ENCODE data around the gene CCDC184.
A peak's percentile ranks its signal among the peaks of the same experiment; 100 is the strongest.

CCDC184 gene

GRCh38 chr12:48194799-48195201 lies 11.4 kb downstream of the CCDC184 start:
- peak; percentile 19 for DNase-seq (ENCODE audit: low read depth)
- TF ChIP-seq, protein P1, sequence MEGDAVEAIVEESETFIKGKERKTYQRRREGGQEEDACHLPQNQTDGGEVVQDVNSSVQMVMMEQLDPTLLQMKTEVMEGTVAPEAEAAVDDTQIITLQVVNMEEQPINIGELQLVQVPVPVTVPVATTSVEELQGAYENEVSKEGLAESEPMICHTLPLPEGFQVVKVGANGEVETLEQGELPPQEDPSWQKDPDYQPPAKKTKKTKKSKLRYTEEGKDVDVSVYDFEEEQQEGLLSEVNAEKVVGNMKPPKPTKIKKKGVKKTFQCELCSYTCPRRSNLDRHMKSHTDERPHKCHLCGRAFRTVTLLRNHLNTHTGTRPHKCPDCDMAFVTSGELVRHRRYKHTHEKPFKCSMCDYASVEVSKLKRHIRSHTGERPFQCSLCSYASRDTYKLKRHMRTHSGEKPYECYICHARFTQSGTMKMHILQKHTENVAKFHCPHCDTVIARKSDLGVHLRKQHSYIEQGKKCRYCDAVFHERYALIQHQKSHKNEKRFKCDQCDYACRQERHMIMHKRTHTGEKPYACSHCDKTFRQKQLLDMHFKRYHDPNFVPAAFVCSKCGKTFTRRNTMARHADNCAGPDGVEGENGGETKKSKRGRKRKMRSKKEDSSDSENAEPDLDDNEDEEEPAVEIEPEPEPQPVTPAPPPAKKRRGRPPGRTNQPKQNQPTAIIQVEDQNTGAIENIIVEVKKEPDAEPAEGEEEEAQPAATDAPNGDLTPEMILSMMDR (conservative IDR thresholded peaks at IDR 0.05; ENCODE audit: low read depth, low read length), result no peak
- H3K4me3 ChIP-seq (ENCODE audit: low read depth, low read length), result no peak overlapping the region

DNA sequence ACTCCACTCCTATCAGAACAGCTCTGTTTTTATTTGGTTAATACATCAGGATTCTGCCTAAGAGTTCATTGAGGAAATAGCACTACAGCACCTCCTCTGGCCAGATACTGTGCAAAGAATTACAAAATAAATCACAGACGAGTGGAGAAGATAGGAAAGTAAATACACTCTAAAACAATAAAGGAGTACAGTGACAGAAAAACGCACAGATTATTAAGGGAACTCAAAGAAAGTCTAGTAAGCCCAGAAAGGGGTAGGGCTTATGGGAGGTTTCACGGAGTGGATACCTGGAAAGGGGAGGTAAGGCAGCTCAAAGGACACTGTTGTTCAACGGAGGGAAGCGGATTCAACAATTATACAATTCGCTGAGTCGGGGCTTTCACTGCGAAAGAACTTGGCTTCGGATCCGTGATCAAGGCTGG lies 14.1 kb downstream of the CCDC184 start:
- peak; percentile 69 for DNase-seq (ENCODE audit: low read depth)
- H3K4me3 ChIP-seq (ENCODE audit: low read depth, low read length), result peak overlapping the region; percentile 87
- TF ChIP-seq, protein P1 (conservative IDR thresholded peaks at IDR 0.05; ENCODE audit: low read depth, low read length), result peak; percentile 60

- DNase-seq (ENCODE audit: low read depth), result peak; percentile 97
- H3K4me3 ChIP-seq (ENCODE audit: low read depth, low read length), result peak overlapping the region; percentile 87
- TF ChIP-seq, protein P1 (conservative IDR thresholded peaks at IDR 0.05; ENCODE audit: low read depth, low read length), result peak; percentile 38
Measured at GRCh38 chr12:48197971-48198671, 14.7 kb downstream of the CCDC184 start.

GRCh38 chr12:48198672-48198971 lies 15.2 kb downstream of the CCDC184 start:
- H3K4me3 ChIP-seq (ENCODE audit: low read depth, low read length), result peak overlapping the region; percentile 87
- DNase-seq (ENCODE audit: low read depth), result peak; percentile 34
- TF ChIP-seq, protein P1 (conservative IDR thresholded peaks at IDR 0.05; ENCODE audit: low read depth, low read length), result no peak

- DNase-seq (ENCODE audit: low read depth), result no peak
- peak overlapping the region; percentile 87 for H3K4me3 ChIP-seq (ENCODE audit: low read depth, low read length)
- TF ChIP-seq, protein P1 (conservative IDR thresholded peaks at IDR 0.05; ENCODE audit: low read depth, low read length), result no peak
Measured at GRCh38 chr12:48198985-48199384, 15.5 kb downstream of the CCDC184 start.

- peak; percentile 82 for DNase-seq (ENCODE audit: low read depth)
- TF ChIP-seq, protein P1 (conservative IDR thresholded peaks at IDR 0.05; ENCODE audit: low read depth, low read length), result no peak
- peak overlapping the region; percentile 30 for H3K4me3 ChIP-seq (ENCODE audit: low read depth, low read length)
Measured at GRCh38 chr12:48199774-48200221, 16.4 kb downstream of the CCDC184 start.

DNA sequence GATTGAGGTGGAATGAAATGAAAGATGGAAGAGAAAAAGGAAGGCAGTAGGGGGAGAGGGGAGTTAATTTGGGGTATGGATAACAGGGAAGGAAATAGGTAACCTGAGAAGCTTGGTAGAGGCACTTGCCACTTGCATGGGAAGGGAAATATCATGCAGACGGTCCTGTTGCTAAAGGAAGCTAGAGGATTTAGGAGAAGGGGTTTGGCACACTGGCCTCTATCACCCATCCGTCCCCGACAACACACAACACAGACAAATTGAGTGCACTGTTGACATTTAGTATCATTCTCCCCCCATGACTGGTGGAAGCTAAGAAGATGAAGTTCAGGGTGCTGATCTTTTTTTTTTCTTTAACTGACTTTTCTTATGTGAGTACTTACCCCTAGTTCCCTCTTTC lies 17.6 kb downstream of the CCDC184 start:
- TF ChIP-seq, protein P1 (conservative IDR thresholded peaks at IDR 0.05; ENCODE audit: low read depth, low read length), result no peak
- no peak for DNase-seq (ENCODE audit: low read depth)
- no peak overlapping the region for H3K4me3 ChIP-seq (ENCODE audit: low read depth, low read length)
